GM19099 (cell line): ENCODE data around the gene AKR7A3.

ENCODE experiments used
- POLR2A ChIP-seq: IDR thresholded peaks from 3 replicates; pipeline ENCODE4 v1.6.1; 2011; ENCODE audit warnings: low read depth; ENCODE audit not compliant: insufficient read length; ENCODE audit errors: extremely low read depth

Gene AKR7A3

GRCh38 chr1:19325958-19326747 lies 37.6 kb upstream of the AKR7A3 start:
- TF ChIP-seq POLR2A = no peak

GRCh38 chr1:19325368-19325957 lies 36.9 kb upstream of the AKR7A3 start:
- TF ChIP-seq POLR2A = no peak

DNA sequence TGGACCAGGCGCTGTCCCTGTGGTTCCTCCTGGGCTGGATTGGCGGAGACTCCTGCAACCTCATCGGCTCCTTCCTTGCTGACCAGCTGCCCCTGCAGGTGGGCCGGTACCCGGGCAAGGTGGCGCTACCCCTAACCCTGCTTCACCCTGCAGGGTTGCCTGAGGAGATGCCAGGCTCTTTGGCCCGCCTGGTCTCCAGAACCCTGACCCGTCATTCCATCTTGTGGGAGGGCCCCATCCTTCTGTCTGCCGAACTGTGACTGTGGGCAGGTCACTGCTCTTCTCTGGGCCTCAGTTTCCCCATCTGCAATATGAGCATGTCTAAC lies 36.1 kb upstream of the AKR7A3 start:
- TF ChIP-seq POLR2A = no peak

GRCh38 chr1:19323987-19324664 lies 35.6 kb upstream of the AKR7A3 start:
- no peak for TF ChIP-seq POLR2A

- TF ChIP-seq POLR2A = no peak
Measured at GRCh38 chr1:19322481-19322880, 33.9 kb upstream of the AKR7A3 start.

GRCh38 chr1:19321071-19321470 lies 32.5 kb upstream of the AKR7A3 start:
- TF ChIP-seq POLR2A = no peak

DNA sequence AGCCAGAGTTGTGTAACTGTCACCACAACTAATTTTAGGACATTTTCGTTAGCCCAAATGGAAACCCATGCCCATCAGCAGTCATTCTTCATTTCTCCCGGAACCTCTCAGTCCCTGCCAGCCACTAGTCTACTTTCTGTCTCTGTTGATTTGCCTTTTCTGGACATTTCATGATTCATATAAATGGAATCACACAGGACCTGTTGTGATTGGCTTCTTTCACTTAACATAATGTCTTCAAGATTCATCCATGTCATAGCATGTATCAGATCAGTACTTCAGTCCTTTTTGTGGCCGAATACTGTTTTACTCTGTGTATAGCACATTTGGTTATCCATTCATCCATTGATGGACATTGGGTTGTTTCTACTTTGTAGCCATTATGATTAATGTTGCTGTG lies 30.6 kb upstream of the AKR7A3 start:
- no peak for TF ChIP-seq POLR2A

DNA sequence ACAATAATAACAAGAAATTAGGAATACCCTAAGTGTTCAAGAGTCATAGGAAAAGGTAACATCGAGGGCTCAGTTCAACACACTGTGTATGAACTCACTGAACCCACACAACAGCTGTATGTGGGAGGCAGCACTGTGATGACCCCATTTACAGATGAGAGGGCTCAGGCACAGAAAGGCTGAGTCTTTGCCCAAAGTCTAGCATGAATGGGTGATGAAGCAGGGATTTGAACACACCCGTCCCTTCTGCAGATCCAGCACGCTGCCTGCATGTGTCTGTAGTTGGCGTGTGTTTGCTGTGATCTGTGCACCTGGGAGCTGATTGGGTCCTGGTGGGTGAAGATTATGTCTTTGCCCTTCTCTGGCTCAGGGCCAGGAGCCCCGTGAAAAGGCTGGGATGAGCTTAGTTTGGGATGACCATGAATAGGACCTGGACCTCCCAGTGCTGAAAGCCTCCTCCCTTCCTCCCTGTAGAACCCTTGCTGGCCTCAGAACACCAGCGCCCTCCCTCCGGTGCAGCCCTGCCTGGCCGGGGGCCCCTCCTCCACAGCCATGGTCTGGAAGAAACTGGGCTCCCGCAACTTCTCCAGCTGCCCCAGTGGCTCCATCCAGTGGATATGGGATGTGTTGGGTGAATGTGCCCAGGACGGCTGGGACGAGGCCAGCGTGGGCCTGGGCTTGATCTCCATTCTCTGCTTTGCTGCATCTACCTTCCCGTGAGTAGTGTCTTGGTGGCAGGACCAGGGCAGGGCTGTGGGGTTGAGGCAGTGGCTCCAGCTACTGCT lies 28.7 kb upstream of the AKR7A3 start:
- TF ChIP-seq POLR2A = no peak

DNA sequence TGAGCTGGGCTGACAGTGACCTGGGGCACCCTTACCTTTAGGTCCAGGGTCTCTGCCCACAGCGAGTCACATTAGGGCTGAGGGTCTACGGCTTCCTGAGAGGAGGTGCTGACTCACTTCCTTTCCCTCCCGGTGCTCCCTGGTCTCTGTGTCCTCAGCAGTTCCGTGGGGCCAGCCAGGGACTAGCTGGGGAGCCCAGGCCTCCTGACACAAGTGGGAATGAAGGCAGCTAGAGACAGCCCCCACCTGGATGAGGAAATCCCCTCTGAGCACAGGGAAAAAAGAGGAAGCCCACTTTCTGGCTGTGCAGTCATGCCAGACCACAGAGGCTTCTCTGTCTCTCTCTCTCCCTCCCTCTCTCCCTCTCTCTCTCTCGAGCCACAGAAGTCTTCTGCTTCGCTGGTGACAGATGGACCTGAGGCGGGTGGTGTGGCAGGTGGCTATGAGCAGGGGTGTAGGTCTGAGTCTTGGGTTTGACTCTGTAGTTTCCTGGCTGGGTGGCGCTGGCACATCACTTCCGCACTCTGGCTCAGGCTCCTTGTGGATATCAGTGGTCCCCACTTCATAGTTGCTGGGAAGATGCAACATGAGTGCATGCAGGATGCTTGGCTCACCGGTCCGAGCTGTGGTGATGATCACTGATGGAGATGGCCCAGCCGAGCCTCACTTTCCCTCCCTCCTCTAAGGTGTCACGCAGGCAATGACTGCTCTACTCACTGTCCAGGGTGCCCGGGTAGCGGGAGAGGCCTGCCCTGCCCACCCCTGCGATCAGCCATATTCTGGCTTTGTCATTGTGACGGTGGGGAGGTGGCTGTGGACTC lies 27.0 kb upstream of the AKR7A3 start:
- peak; percentile 43 for TF ChIP-seq POLR2A

- TF ChIP-seq POLR2A = no peak
Measured at GRCh38 chr1:19313961-19314882, 25.7 kb upstream of the AKR7A3 start.

DNA sequence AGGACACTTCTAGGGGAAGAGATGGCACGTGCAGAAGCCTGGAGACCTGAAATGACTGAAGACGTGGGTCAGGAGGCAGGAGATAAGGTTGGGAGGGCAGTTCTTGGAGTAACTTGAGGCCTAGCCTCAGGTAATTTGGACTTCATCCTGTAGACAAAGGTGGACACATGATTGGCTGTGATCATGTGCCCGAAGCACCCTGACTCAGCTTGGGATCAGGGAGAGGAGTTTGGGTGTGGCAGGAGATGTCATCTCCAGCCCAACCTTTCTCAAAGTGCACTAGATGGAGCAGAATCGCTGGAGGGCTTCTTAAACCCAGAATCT lies 25.0 kb upstream of the AKR7A3 start:
- no peak for TF ChIP-seq POLR2A

GRCh38 chr1:19312782-19313635 lies 24.4 kb upstream of the AKR7A3 start:
- no peak for TF ChIP-seq POLR2A
